NCI-H524 treated with DMSO at 0.1 percent for 48 hours (cell line): ENCODE measurements around the gene CSTF2T.

Source experiments
- DNase-seq: peaks from one replicate; lab custom pipeline; 2025; lab: John Stamatoyannopoulos, UW

Gene CSTF2T, protein sequence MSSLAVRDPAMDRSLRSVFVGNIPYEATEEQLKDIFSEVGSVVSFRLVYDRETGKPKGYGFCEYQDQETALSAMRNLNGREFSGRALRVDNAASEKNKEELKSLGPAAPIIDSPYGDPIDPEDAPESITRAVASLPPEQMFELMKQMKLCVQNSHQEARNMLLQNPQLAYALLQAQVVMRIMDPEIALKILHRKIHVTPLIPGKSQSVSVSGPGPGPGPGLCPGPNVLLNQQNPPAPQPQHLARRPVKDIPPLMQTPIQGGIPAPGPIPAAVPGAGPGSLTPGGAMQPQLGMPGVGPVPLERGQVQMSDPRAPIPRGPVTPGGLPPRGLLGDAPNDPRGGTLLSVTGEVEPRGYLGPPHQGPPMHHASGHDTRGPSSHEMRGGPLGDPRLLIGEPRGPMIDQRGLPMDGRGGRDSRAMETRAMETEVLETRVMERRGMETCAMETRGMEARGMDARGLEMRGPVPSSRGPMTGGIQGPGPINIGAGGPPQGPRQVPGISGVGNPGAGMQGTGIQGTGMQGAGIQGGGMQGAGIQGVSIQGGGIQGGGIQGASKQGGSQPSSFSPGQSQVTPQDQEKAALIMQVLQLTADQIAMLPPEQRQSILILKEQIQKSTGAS

GRCh38 chr10:51699475-51700227 is at the start of gene CSTF2T:
Gene CSTF2T, minus strand, starts transcription at chr10:51699595. Its CDS starts 46 bp downstream, at chr10:51699549.
- DNase-seq, result peak; percentile 11

GRCh38 chr10:51748959-51749358 is 49.6 kb upstream of the CSTF2T start:
- DNase-seq, result no peak

DNA sequence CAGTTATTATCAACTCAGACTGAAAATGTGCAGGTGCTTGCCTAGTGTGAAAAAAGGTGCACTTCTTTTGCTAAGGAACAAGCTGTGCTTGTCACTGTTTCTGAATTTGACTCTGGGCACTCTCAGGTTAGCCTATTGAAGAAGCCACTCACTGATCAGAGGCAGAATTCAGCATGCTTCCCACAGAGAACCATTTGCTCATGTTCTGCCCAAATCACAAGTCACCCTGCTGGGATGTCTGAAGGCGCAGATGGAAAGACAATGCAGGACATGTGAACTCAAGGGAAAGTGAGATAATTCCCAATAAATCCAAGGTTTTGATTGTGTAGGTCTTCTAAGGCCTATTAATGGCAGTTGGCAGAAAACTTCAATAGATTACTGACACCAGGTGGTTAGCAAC is 47.8 kb upstream of the CSTF2T start:
- DNase-seq, result no peak

GRCh38 chr10:51745397-51745796 is 46.0 kb upstream of the CSTF2T start:
- no peak for DNase-seq

DNA sequence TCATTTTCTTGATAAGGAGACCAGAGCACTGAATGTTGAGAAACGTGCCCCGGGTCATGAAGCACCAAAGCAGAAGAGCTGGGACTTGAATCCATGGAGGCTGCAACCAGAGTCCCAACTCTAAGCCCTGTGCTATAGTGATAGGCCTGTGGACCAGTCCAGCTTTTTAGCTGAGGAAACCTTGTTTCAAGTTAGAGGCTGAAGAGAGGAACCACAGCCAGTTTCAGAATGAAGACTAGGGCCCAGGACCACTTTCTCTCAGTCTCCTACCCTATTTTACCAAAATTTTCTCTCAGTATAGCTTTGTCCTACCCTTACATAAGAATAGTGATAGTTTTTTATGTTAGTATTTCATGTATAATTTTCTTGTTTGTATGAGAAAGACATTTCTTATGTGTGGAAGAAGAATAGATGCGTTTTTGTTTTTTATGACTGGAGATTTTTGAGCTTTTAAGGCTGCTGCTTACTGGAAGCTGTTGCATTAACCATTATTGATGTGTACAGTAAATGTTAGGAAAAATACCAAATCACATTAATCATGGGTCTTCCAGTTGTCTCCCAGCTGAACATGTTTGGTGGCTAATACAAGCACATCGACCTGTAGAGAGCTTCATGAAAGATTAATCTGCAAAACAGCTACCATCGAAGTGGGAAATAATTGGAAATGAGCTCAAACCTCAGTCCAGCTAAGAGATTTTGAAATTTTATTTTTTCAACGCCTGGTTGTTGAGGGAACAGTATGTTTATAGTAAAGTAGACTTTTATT is 45.0 kb upstream of the CSTF2T start:
- DNase-seq, result no peak

DNA sequence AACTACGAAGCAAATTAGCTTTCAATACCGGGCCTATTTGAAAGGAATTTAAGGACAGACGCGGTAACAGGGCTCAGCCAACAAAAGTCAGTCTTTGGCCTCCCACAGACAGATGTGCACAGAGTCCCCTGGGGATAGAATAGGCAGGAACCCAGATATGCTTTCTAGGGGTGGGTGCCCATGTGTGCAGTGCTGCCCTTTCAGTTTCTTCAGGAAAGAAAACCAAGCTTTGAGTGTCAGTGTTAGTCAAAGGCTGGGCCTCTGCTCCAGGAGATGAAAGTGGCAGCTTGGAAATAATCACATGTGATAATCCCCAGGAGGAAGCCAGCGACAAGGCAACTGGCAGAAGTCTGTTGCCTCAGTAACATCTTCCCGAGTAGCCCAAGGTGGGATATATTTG is 43.8 kb upstream of the CSTF2T start:
- peak; percentile 24 for DNase-seq

GRCh38 chr10:51733057-51733456 is 33.7 kb upstream of the CSTF2T start:
- no peak for DNase-seq

- no peak for DNase-seq
Measured at GRCh38 chr10:51729822-51730555, 30.6 kb upstream of the CSTF2T start.

DNA sequence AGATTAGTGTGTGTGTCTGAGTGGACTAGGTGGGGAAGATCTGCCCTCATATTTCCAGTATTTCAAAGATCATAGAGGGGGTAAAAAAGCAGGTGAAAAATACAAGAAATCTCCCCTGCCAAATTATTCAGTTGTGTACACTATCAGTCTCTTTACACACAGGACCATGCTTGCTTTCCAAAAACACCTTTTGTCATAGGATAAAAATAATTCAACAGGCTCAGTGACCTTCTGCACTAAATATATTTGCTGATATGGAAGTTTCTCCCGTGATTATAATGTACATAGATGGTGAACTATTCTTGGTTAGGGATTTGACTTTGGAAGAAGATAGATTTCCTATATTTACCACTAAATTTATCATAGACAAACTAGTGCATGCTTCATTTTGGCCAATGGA is 24.6 kb upstream of the CSTF2T start:
- DNase-seq, result no peak

DNA sequence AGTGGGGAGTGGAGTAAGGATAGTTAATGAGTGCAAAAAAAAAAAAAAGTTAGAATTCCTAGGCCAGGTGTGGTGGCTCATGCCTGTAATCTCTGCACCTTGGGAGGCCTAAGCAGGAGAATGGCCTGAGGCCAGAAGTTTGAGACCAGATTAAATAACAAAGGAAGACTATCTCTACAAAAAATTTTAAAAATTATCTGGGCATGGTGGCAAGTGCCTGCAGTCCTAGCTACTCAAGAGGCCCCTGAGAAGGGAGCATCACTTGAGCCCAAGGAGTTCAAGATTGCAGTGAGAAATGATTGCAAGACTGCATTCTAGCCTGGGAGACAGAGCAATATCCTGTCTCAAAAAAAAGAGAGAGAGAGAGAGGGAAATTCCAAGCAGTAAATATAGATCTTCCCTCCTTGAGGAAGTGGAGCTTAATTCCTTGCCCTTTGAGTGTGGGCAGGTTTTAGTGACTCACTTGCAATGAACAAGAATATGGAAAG is 19.5 kb upstream of the CSTF2T start:
- no peak for DNase-seq

DNA sequence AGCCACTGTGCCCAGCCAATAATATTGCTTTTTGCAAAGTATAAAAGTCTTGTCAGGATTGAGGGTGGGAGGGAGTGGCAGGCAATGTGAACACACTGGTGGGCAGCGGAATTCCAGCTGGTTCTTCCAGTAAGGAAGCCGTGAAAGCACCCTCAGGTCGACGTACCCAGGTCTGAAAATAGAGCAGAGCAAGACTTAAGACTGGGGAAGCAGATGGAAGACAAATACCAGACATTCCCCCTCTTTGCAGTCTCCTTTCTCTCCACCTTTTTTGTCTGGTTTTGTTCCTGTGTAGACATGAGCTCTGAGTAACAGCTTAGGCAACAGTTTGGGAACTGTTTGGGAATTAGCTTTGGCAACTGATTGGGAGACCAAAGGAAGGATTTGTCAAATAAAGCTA is 17.6 kb upstream of the CSTF2T start:
- no peak for DNase-seq

GRCh38 chr10:51711519-51711891 is 12.1 kb upstream of the CSTF2T start:
- DNase-seq, result no peak

- no peak for DNase-seq
Measured at GRCh38 chr10:51709324-51709972, 10.1 kb upstream of the CSTF2T start.

GRCh38 chr10:51708609-51709008 is 9.2 kb upstream of the CSTF2T start:
- no peak for DNase-seq

DNA sequence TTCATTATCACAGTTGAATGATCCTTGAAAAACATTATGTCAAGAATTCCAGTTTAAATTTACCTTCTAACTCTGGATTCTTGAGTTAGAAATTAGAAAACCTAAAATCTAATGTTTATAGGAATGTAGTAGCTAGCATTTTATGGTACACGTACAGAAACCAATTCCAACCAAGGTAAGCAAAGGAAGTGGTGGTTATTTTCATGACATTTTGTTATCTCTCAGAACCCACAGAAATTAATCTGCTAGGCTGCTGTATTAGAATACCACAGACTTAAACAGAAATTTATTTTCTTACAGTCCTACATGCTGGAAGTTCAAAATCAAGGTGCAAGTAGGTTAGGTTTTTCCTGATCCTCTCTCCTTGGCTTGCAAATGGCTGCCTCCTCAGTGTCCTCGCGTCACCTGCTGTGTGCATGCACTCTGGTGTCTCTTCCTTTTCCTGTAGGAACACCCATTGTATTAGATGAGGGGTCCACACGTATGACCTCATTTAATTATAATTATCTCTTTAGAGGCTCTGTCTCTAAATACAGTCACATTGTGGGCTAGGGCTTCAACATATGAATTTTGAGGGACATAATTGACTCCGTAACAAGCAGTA is 8.5 kb upstream of the CSTF2T start:
- DNase-seq, result no peak

DNA sequence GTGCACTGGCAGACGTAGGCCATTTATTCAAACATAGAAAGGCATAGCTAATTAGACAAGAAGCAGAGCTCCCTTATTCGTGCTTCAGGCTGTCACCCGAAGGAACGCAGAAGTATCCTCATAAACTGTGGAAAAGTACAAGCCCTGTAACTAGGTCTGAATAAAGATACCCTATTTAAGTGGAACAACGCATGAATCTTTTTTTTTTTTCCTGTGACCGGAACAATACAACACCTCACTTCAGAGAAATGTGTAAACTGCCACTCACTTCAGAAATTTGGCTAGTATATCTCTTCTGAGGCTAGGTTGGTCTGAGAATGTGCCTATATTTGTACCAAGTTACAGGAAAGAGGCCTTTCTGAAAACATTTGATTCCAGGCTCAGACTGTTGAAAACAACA is 8.0 kb upstream of the CSTF2T start:
- no peak for DNase-seq

GRCh38 chr10:51706225-51706624 is 6.8 kb upstream of the CSTF2T start:
- no peak for DNase-seq

- no peak for DNase-seq
Measured at GRCh38 chr10:51705774-51706173, 6.4 kb upstream of the CSTF2T start.

DNA sequence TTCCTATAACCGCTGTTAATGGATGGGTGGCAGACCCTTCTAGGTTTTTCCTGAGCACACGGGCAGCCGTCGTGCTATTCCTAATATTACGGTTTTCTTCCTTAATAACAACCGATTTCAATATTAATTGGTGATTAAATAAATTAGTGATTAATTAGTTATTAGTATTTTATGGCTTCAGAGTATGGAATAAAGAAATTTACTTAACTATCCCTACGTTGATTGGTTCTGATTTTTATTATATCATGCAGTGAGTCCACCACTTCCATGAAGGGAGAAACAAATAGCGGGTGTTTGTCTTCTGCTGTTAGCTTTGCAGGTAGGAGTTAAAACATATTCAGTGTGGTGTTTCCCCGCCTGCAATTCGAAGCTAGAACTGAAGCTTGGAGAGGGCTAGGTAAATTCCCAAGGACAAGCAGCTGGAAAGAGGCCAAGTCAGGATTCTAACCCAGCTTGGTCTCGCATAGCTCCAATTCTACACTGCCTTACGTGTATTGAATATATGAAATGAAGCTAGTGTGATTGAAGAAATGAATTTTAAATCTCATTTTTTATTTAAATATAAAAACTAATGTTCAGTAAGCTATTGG is 928 bp upstream of the CSTF2T start:
- DNase-seq, result no peak

DNA sequence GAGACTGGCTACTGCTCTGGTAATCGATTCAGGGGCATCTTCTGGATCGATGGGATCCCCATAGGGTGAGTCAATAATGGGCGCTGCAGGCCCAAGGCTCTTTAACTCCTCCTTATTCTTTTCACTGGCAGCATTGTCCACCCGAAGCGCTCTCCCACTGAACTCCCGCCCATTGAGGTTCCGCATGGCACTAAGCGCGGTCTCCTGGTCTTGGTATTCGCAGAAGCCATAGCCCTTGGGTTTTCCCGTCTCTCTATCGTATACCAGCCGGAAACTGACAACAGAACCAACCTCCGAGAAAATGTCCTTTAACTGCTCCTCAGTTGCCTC is 285 bp downstream of the CSTF2T start:
- no peak for DNase-seq
